TTC549 (cell line): ENCODE measurements around the gene TNNC1.

Experiments
- FAIRE-seq: peaks from 2 replicates; lab custom pipeline; 2012; peaks lifted over from hg19 to GRCh38; lab: Jason Lieb, UNC

TNNC1 gene

DNA sequence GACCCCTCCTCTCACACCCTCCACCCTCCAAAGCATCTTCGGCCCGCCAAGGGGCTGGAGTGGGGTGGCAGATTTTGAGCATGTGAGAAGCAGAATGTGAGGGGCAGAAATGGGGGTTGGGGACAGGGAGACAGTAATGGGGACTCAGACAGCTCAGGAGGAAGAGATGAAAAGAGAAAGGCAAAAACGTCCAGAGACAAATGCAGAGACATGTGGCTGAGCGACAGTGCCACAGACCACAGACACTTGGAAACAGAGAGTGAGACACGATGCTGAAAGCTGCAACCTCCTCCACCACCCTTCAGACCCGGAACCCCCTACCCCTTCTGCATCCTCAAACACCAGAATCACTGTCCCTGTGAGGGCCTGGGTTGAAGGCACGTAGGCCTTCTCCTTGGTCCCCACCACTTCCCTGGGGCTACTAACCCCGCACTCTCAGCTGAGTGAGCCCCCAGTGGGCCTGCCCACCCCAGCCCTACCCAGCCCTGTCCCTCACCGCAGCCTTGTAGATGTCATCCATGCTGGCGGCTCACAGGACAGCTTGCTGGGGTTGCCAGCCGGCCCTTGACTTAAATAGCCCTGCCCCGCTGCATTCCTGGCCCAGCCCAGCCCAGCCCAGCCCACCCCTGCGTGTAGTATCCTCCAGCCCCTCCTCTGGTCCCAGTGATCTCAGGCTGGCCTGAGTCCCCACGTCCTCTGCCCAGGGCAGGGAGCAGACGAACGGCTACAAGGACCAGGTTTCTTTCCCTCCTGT is at the start of gene TNNC1:
TNNC1 (minus strand) TSS at position 546 of the 754 bp plus-strand sequence; CDS start at position 520, 26 bp downstream.
- no peak for FAIRE-seq

- no peak for FAIRE-seq
Observed at GRCh38 chr3:52502808-52503350, 49.0 kb upstream of the TNNC1 start.

DNA sequence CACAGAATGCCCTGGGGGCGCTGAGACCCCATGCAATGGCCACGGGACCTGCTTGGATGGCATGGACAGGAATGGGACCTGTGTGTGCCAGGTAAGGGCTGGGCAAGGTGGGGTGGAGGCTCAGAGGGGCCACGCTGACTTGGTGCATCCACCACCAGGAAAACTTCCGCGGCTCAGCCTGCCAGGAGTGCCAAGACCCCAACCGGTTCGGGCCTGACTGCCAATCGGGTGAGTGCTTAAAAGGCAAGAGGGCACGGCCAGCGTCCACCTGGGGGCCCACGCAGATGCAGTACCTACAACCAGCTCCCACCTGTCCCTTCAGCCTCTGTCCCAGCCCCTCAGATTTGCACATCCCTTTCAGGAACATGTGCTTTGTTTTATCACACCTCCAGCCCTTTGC is 48.2 kb upstream of the TNNC1 start:
- no peak for FAIRE-seq

- FAIRE-seq = no peak
Observed at GRCh38 chr3:52501046-52501445, 47.2 kb upstream of the TNNC1 start.

DNA sequence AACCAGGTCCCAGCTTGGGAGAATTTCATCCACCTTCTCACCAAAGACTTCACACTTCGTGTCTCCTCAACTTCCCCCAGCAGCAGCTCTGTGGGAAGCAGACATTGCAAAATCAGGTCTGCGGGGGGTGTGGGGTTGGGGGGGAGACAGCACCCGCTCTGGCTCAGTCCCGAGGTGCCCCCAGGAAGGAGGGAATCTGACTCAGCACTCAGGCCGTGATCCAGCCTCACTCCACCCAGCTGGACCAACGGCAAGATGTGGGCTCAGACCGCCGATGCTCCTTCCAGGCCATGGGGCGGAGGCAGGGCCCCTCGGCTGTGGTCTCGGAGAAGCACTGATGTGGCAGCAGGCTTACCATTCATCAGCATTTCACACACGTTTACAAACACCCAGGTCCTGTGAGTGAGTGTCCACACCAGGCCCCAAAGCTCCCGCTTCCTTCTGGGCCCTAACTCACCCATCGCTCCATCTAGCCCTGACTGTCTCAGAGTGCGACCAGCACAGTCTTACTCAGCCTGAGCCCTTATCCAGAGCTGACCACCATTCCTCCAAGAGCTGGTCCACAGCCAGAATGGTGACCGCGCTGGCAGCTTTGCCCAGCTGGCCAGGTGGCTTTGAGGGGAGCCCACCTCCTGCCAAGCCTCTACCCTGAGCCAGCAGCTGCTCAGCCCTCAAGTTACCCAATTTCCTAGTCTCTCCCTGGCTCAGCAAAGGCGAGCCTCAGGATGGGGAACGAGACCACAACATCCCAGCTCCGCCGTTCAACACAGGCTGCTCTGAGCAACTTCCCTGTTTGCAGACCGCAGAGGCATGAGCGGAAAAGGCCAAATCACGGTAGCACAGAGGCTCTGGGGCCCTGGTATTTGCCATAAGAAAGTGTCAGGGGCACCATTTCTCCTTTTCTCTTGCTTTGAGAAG is 44.6 kb upstream of the TNNC1 start:
- no peak for FAIRE-seq

- FAIRE-seq = no peak
Observed at GRCh38 chr3:52495777-52496602, 42.1 kb upstream of the TNNC1 start.

- no peak for FAIRE-seq
Observed at GRCh38 chr3:52494886-52495495, 41.1 kb upstream of the TNNC1 start, which contains the start of gene STAB1. Gene STAB1 (plus strand): TSS chr3:52495338. CDS start chr3:52495414, 76 bp downstream.

DNA sequence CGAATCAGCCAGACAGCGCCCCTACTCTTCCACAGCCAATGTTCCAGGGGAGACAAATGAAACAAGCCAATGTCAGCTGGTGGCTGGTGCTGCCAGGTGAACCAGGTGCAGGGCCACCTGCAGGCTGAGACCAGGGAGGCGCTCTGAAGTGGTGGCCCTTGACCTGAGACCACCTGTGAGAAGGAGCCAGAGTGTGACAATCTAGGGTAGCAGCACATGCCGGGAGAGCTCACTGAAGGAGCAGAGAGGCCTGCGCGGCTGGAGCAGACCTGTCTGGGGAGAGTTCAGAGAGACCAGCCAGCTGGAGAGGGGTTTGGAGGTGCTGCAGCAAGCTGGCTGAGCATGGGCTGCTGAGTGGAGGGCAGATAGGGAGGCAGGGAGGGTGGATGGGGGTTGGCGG is 40.6 kb upstream of the TNNC1 start:
- no peak for FAIRE-seq

DNA sequence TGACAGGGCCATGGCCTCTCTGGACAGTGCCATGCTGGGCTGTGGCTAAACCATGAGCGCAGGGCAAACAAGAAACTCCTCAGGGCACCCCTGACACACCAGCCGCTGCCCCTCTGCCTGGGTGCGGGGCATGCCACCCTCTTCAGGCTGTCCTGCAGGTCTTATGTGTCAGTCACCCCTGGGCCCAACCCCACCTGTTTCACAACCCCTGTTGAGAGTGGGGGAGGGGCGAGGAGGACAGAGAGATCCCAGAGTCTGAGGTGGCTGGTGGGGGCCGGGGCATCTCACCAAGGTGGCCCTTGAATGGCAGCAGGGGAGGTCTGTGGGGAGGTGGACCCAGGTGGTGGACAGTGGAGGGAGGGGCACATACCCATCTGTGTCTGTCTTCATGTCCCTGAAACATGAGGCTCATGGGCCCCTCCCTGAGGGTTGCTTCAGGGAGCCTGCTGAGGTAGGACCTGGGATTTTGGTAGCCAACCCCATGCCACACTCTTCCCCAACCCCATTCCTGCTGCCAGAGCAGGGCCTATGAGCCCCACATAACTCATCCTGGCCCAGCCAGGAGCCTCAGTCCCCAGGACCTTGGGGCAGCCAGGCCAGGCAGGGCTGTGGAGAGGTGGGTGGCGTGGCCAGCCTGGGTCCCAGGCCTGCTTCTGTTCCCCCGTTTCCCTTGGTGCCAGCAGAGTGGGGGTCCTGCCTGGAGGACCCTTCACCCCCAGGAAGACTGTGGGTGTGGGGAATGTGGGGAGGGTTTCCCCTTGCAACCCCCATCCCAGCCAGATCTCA is 39.6 kb upstream of the TNNC1 start:
- no peak for FAIRE-seq

DNA sequence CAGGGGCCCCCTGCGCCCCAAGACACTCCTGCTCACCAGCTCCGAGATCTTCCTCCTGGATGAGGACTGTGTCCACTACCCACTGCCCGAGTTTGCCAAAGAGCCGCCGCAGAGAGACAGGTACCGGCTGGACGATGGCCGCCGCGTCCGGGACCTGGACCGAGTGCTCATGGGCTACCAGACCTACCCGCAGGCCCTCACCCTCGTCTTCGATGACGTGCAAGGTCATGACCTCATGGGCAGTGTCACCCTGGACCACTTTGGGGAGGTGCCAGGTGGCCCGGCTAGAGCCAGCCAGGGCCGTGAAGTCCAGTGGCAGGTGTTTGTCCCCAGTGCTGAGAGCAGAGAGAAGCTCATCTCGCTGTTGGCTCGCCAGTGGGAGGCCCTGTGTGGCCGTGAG is 38.2 kb upstream of the TNNC1 start:
- no peak for FAIRE-seq

- FAIRE-seq = no peak
Observed at GRCh38 chr3:52490939-52491526, 37.2 kb upstream of the TNNC1 start.

- FAIRE-seq = no peak
Observed at GRCh38 chr3:52490035-52490938, 36.4 kb upstream of the TNNC1 start.

DNA sequence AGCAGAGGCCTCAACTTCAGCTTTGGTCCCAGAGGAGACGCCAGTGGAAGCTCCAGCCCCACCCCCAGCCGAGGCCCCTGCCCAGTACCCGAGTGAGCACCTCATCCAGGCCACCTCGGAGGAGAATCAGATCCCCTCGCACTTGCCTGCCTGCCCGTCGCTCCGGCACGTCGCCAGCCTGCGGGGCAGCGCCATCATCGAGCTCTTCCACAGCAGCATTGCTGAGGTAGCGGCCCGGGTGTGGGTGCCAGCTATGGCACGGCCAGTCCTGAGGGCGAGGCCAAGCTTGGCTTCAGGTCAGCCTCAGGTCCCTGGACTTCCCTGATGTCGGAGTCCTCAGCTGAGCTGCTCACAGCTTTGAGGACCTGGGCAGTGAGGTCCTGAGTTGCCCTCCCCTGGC is 35.6 kb upstream of the TNNC1 start:
- no peak for FAIRE-seq

GRCh38 chr3:52488746-52489145 is 34.9 kb upstream of the TNNC1 start:
- no peak for FAIRE-seq

DNA sequence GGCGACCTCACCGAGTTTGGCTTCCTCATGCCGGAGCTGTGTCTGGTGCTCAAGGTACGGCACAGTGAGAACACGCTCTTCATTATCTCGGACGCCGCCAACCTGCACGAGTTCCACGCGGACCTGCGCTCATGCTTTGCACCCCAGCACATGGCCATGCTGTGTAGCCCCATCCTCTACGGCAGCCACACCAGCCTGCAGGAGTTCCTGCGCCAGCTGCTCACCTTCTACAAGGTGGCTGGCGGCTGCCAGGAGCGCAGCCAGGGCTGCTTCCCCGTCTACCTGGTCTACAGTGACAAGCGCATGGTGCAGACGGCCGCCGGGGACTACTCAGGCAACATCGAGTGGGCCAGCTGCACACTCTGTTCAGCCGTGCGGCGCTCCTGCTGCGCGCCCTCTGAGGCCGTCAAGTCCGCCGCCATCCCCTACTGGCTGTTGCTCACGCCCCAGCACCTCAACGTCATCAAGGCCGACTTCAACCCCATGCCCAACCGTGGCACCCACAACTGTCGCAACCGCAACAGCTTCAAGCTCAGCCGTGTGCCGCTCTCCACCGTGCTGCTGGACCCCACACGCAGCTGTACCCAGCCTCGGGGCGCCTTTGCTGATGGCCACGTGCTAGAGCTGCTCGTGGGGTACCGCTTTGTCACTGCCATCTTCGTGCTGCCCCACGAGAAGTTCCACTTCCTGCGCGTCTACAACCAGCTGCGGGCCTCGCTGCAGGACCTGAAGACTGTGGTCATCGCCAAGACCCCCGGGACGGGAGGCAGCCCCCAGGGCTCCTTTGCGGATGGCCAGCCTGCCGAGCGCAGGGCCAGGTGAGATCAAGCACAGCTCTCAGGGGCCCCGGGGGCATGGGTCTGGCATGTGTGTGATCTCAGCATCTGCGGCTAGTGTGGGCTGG is 34.2 kb upstream of the TNNC1 start:
- no peak for FAIRE-seq

GRCh38 chr3:52487050-52487787 is 33.4 kb upstream of the TNNC1 start:
- no peak for FAIRE-seq

DNA sequence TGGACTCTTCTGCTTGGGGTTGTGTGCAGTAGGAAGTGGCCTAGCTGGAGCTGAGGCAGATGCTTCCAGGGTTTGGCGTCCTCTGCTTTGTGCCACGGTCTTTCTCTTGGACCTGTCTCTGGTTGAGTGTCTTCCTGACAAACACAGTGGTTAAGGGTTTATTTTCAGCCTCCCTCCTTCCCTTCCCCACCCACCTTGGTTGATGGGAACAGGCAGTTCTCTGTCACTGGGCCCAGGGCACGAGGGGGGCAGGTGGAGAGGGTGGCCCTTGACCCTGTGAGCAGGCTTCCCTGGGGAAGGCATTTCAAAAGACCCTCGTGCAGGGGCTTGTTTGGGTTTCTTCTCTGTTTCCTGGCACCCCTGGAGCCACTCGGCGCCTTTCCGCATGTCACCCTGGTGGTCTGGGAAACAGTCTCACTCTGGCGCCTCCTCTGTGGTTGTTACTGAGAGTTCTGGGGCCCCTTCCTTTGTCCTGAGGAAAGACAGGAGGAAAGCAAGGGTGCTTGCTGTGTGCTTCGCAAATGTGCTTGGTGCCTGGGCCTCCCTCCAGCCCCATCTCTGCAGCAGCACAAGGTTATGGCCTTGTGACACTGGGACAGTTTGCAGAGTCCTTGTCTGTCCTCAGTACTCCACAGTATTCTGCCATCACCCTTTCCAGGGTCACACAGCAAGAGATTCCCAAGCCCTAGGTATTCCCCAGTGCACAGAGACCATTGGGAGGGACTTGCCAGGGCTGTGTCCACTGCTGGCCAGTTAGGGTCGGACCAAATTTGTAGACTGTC is 31.0 kb upstream of the TNNC1 start:
- no peak for FAIRE-seq
